Fibroblast of lung (primary cell): ENCODE measurements around the gene TMEM135. TPM values are rescaled to one million over a fixed set of nuclear protein-coding genes. Genes with fewer than 3 reads are reported as not detected.

ENCODE experiments used
- DNase-seq, 2 donors: peaks; one replicate each; pipeline versions ENCODE4 v3.0.0 to v3.0.0-alpha.2; 2010; ENCODE audit warnings: low read depth in 2 of 2
- H2AFZ ChIP-seq: 2 replicates; pipeline ENCODE4 v1.5.1; 2012; ENCODE audit warnings: low read length, control low read depth, inconsistent platforms
- H3K27ac ChIP-seq: 2 replicates; pipeline ENCODE4 v1.5.1; 2011; ENCODE audit warnings: low read length, control low read depth; ENCODE audit not compliant: insufficient read depth
- H3K27me3 ChIP-seq: 2 replicates; pipeline ENCODE4 v1.5.1; 2011; ENCODE audit warnings: mild to moderate bottlenecking, low read length; ENCODE audit not compliant: control insufficient read depth, insufficient read depth
- H3K36me3 ChIP-seq: 2 replicates; pipeline ENCODE4 v1.5.1; 2011; ENCODE audit warnings: low read length; ENCODE audit not compliant: control insufficient read depth, insufficient read depth
- H3K4me1 ChIP-seq: 2 replicates; pipeline ENCODE4 v1.5.1; 2011; ENCODE audit warnings: low read length; ENCODE audit not compliant: control insufficient read depth, insufficient read depth; ENCODE audit errors: extremely low read depth
- H3K4me2 ChIP-seq: 2 replicates; pipeline ENCODE4 v1.5.1; 2011; ENCODE audit warnings: low read length, control low read depth; ENCODE audit not compliant: insufficient read depth; ENCODE audit errors: extremely low read depth
- H3K4me3 ChIP-seq, 4 experiments: fragments of 200-600 bp in 1 of 4; sonication (generic) in 1 of 4; replicated peaks in 1 of 4; 2 replicates each; pipeline ENCODE4 v1.5.1; 2011 to 2016; ENCODE audit warnings: low read length in 4 of 4, low read depth in 3 of 4, mild to moderate bottlenecking in 3 of 4, control low read depth in 2 of 4, inconsistent platforms in 1 of 4, mixed read lengths in 1 of 4; ENCODE audit not compliant: insufficient read depth in 1 of 4; ENCODE audit errors: control extremely low read depth in 1 of 4
- H3K79me2 ChIP-seq: 2 replicates; pipeline ENCODE4 v1.5.1; 2012; ENCODE audit warnings: mild to moderate bottlenecking, low read length, inconsistent platforms; ENCODE audit not compliant: control insufficient read depth, insufficient read depth
- H3K9ac ChIP-seq: 2 replicates; pipeline ENCODE4 v1.5.1; 2011; ENCODE audit warnings: mild to moderate bottlenecking, low read length, control low read depth; ENCODE audit not compliant: insufficient read depth
- H3K9me3 ChIP-seq: 2 replicates; pipeline ENCODE4 v1.5.1; 2012; ENCODE audit warnings: low read depth, low read length; ENCODE audit not compliant: control insufficient read depth, insufficient read depth
- H4K20me1 ChIP-seq: 2 replicates; pipeline ENCODE4 v1.5.1; 2011; ENCODE audit warnings: low read length; ENCODE audit not compliant: control insufficient read depth, insufficient read depth; ENCODE audit errors: extremely low read depth
- CTCF ChIP-seq, 2 donors: IDR thresholded peaks in 1 of 2; conservative IDR thresholded peaks in 1 of 2; 1 replicate in 1 of 2; 2 replicates in 1 of 2; pipeline ENCODE4 v1.5.1; 2011 to 2012; ENCODE audit warnings: low read length in 2 of 2, control low read depth in 1 of 2, inconsistent platforms in 1 of 2, low read depth in 1 of 2, mild to moderate bottlenecking in 1 of 2
- EZH2 ChIP-seq: IDR thresholded peaks from 2 replicates; pipeline ENCODE4 v1.5.1; 2012; ENCODE audit warnings: low read length, control low read depth, mild to moderate bottlenecking; ENCODE audit errors: missing control alignments
- polyA plus RNA-seq, 2 donors: library from polyadenylated mRNA; depleted of rRNA in 1 of 2; stranded (reverse) in 1 of 2; unstranded in 1 of 2; fragments of >200 nt; gene quantifications; 2 replicates each; pipeline ENCODE4 v1.2.1, GENCODE V29; 2011 to 2012; ENCODE audit warnings: missing spikeins in 1 of 2
- total RNA-seq: library from RNA; depleted of rRNA; stranded (reverse); fragments of >200 nt; gene quantifications from 2 replicates; pipeline ENCODE4 v1.2.1, GENCODE V29; 2014

The TMEM135 gene
- total and polyA plus RNA-seq, 2 donors (not counting 1 experiment from before 2014, with no cell fraction given), result 17.3 to 20.6 TPM

DNA sequence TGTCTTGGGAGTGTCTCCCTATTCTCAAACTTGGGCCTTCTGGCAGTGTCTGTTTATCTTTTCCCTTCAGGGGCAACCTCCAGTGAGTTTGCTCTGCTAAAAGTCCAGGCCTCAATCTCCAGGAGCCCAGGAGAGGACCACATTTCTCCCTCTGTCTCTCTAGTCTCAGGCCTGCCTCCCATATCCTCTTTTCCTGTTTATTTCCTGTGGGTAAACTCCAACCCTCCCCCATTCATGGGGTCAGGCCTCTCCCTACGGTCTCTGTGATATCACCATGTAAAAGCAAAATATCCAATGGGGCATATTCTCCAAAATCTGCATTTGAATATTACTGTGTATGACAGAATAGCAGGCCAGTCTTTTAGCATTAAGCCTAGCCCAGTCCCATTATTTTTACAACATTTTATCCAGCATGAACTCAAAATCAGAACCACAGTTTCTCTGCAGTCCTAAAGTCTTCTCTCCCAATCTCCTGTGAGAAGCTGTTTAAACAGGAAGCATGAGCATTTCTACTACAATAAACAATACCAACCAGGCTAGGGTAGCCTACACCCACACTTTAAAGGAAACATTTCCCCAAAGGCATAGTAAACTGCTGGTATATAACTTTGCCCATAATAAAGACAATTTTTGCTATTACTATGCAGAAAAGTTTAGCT lies 18.0 kb upstream of the TMEM135 start:
- Histone ChIP-seq H4K20me1 (no peaks in the 10 kb centered on the region), H3K79me2 (no peaks in the 10 kb centered on the region), H3K4me1 (peaks cover 2% of the 10 kb centered on the region), H3K4me2 (no peak overlapping the region), H3K27ac (no peak overlapping the region), H3K9me3 (no peaks in the 10 kb centered on the region), H3K27me3 (no peaks in the 10 kb centered on the region), H3K9ac (no peak overlapping the region), H3K4me3 (no peak overlapping the region), H3K36me3 (no peaks in the 10 kb centered on the region), H2AFZ (peak overlapping the region; percentile 54)
- DNase-seq, result no peak
- TF ChIP-seq EZH2 (no peak), CTCF (conservative IDR thresholded peaks at IDR 0.05 in 1 of 2, IDR thresholded peaks at IDR 0.05 in 1 of 2; ENCODE audit: low read depth in 1 of 2, low read length in 2 of 2) (no peak)

DNA sequence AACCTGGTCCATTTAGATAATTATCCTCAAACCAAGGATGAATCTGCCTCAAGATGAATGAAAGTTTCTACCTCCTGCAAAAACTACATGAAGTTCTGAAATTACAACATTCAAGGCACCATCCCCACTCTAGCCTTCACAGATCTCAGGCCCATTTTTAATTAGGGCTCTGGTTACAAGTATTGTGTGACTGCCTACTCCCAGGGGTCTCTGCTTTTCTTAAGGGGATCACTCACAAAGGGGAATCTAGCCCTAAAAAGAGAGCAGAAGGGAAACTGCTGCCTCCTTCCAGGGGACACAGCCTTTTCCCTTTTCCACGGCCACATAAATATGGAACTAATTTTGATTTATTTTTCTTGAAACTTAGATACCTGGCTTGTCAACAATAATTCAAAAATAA lies 17.4 kb upstream of the TMEM135 start:
- H3K27me3 ChIP-seq, result no peaks in the 10 kb centered on the region
- no peak overlapping the region for H3K4me3 ChIP-seq
- DNase-seq, result no peak
- peaks cover 2% of the 10 kb centered on the region for H3K4me1 ChIP-seq
- no peak overlapping the region for H2AFZ ChIP-seq
- H3K36me3 ChIP-seq, result no peaks in the 10 kb centered on the region
- TF ChIP-seq CTCF (conservative IDR thresholded peaks at IDR 0.05 in 1 of 2, IDR thresholded peaks at IDR 0.05 in 1 of 2; ENCODE audit: low read depth in 1 of 2, low read length in 2 of 2) (no peak), EZH2 (no peak)
- no peaks in the 10 kb centered on the region for H3K9me3 ChIP-seq
- H3K4me2 ChIP-seq, result no peak overlapping the region
- H3K27ac ChIP-seq, result no peak overlapping the region
- H3K9ac ChIP-seq, result no peak overlapping the region
- no peaks in the 10 kb centered on the region for H3K79me2 ChIP-seq
- no peaks in the 10 kb centered on the region for H4K20me1 ChIP-seq

DNA sequence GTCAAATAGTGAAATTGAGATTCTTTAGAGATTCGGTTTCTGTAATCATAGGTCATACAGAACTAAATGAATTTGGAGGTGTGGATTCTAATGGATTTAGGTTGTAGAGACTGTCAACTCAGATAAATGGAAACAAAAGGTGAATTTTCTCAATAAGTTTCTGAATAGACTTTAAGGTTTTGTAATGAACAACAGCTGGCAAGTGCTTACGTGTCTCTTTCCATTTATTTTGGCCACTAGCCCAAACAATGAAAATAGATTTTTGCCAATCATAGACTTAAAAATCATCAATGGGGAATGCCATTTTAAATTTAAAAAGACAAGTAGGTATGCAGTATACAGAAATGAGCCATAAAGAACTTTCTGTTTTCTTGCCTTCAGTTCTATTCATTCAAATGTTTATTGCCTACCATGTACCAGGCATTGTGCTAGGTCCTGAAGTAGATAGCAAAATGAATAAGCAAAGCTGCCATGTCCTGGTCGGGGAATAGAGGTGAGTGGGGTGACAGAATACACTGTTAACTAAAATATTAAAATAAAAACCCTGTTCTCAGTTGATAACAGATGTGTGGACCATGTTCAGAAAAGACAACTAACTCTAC lies 16.9 kb upstream of the TMEM135 start:
- TF ChIP-seq CTCF (conservative IDR thresholded peaks at IDR 0.05 in 1 of 2, IDR thresholded peaks at IDR 0.05 in 1 of 2; ENCODE audit: low read depth in 1 of 2, low read length in 2 of 2) (no peak), EZH2 (no peak)
- no peaks in the 10 kb centered on the region for H3K9me3 ChIP-seq
- peaks cover 2% of the 10 kb centered on the region for H3K4me1 ChIP-seq
- H3K4me2 ChIP-seq, result no peak overlapping the region
- H4K20me1 ChIP-seq, result no peaks in the 10 kb centered on the region
- H3K9ac ChIP-seq, result no peak overlapping the region
- H2AFZ ChIP-seq, result no peak overlapping the region
- H3K79me2 ChIP-seq, result no peaks in the 10 kb centered on the region
- H3K27ac ChIP-seq, result no peak overlapping the region
- H3K4me3 ChIP-seq, result no peak overlapping the region
- H3K27me3 ChIP-seq, result no peaks in the 10 kb centered on the region
- DNase-seq, result peak in 1 of 2 donors; percentile 19
- no peaks in the 10 kb centered on the region for H3K36me3 ChIP-seq
